HepG2 (cell line): Measurements from ENCODE around the gene EDC3. TPM values are rescaled to one million over a fixed set of nuclear protein-coding genes. Genes with fewer than 3 reads are reported as not detected.

ENCODE experiments used
- HMG20A ChIP-seq: IDR thresholded peaks from 2 replicates; pipeline ENCODE4 v1.6.1; 2016; ENCODE audit warnings: borderline replicate concordance
- HNF1B ChIP-seq: sonication (generic); formaldehyde crosslinking; IDR thresholded peaks from 2 replicates; pipeline ENCODE4 v1.5.1; 2020; ENCODE audit warnings: mild to moderate bottlenecking, moderate library complexity, missing genetic modification reagents
- KAT7 ChIP-seq: IDR thresholded peaks from 2 replicates; pipeline ENCODE4 v1.6.1; 2018; ENCODE audit warnings: borderline replicate concordance, missing compliant biosample characterization
- NFE2L1 ChIP-seq: sonication (generic); formaldehyde crosslinking; IDR thresholded peaks from 2 replicates; pipeline ENCODE4 v1.4.0; 2020; ENCODE audit warnings: missing genetic modification reagents, mild to moderate bottlenecking, borderline replicate concordance
- PCBP2 ChIP-seq: fragments of 200-400 bp; formaldehyde crosslinking; optimal IDR thresholded peaks from 2 replicates; pipeline ENCODE3; 2018; ENCODE audit warnings: low read length, low read depth; ENCODE audit not compliant: poor library complexity, severe bottlenecking
- ZBTB33 ChIP-seq: sonication (generic); formaldehyde crosslinking; IDR thresholded peaks from 2 replicates; pipeline ENCODE4 v1.4.0; 2020; ENCODE audit warnings: missing genetic modification reagents
- ZNF281 ChIP-seq: sonication (generic); formaldehyde crosslinking; IDR thresholded peaks from 2 replicates; pipeline ENCODE4 v1.4.0; 2020; ENCODE audit warnings: missing genetic modification reagents, borderline replicate concordance
- ZNF503 ChIP-seq: sonication (generic); formaldehyde crosslinking; IDR thresholded peaks from 2 replicates; pipeline ENCODE4 v1.4.0; 2020; ENCODE audit warnings: missing genetic modification reagents
- ZNF687 ChIP-seq: sonication (generic); formaldehyde crosslinking; IDR thresholded peaks from 2 replicates; pipeline ENCODE4 v1.5.1; 2020; ENCODE audit warnings: mild to moderate bottlenecking, missing genetic modification reagents, moderate library complexity
- ZSCAN21 ChIP-seq: sonication (generic); formaldehyde crosslinking; IDR thresholded peaks from 2 replicates; pipeline ENCODE4 v1.8.0; 2022; ENCODE audit warnings: mild to moderate bottlenecking, missing genetic modification reagents, moderate library complexity, borderline replicate concordance
- polyA plus RNA-seq, 8 experiments: library from polyadenylated mRNA; depleted of rRNA in 3 of 8; stranded (reverse) in 7 of 8; unstranded in 1 of 8; fragments of >200 nt; fragmentation: Illumina TruSeq in 4 of 8; extraction: Trizol in 4 of 8; gene quantifications; 2 replicates each; pipeline versions ENCODE4 v1.2.1 to v1.2.3, GENCODE V29; 2011 to 2016; ENCODE audit warnings: low read depth in 4 of 8, missing spikeins in 1 of 8, mixed read lengths in 1 of 8; ENCODE audit not compliant: insufficient read depth in 1 of 8
- total RNA-seq, 5 experiments: library from RNA; depleted of rRNA; stranded (reverse); fragments of >200 nt; fragmentation: Illumina TruSeq; extraction: Trizol; gene quantifications; 2 replicates each; pipeline ENCODE4 v1.2.3, GENCODE V29; 2016; ENCODE audit warnings: low read depth in 1 of 5

Gene EDC3
- total and polyA plus RNA-seq, 2 of the 13 experiments (the other 11 are each of a cell fraction or from before 2014, with no cell fraction given): 17.4 to 32.0 TPM

GRCh38 chr15:74620636-74621545, 74.9 kb downstream of the EDC3 start (continued):
- peak; percentile 77 for TF ChIP-seq ZNF687
- peak; percentile 76 for TF ChIP-seq ZBTB33 (CRISPR knock-in tag)
- no peak for TF ChIP-seq ZNF281 (CRISPR knock-in tag)
- TF ChIP-seq NFE2L1 (CRISPR knock-in tag): no peak
- TF ChIP-seq HNF1B (CRISPR knock-in tag): no peak
- TF ChIP-seq HMG20A (CRISPR knock-in tag): no peak
- no peak for TF ChIP-seq ZNF503 (CRISPR knock-in tag)
- TF ChIP-seq PCBP2: no peak
- no peak for TF ChIP-seq KAT7 (CRISPR knock-in tag)
- TF ChIP-seq ZSCAN21 (CRISPR knock-in tag): no peak
